Neural progenitor cell (in vitro differentiated cells): ENCODE results near the gene NFIA. TPM values are rescaled to one million over a fixed set of nuclear protein-coding genes. Genes with fewer than 3 reads are reported as not detected.
A peak's percentile ranks its signal among the peaks of the same experiment; 100 is the strongest.

Experiments used
- DNase-seq: peaks from one replicate; pipeline ENCODE4 v3.0.0-alpha.2; 2016; ENCODE audit warnings: low spot score
- H2AFZ ChIP-seq: fragments of 200-600 bp; sonication (generic); replicated peaks from 2 replicates; pipeline ENCODE4 v1.6.1; 2016; ENCODE audit warnings: antibody characterized with exemption
- H3F3A ChIP-seq: fragments of 200-600 bp; sonication (generic); 2 replicates; pipeline ENCODE4 v1.6.1; 2016; ENCODE audit warnings: antibody characterized with exemption, low read depth
- H3K27ac ChIP-seq: fragments of 200-600 bp; sonication (generic); 2 replicates; pipeline ENCODE4 v1.5.1; 2016; ENCODE audit warnings: mild to moderate bottlenecking
- H3K27me3 ChIP-seq: fragments of 200-600 bp; sonication (generic); 2 replicates; pipeline ENCODE4 v1.6.1; 2016; ENCODE audit warnings: mild to moderate bottlenecking, moderate library complexity
- H3K36me3 ChIP-seq: fragments of 200-600 bp; sonication (generic); 2 replicates; pipeline ENCODE4 v1.5.1; 2016
- H3K4me1 ChIP-seq: fragments of 200-600 bp; sonication (generic); 2 replicates; pipeline ENCODE4 v1.6.1; 2016; ENCODE audit warnings: mixed run types
- H3K4me2 ChIP-seq: fragments of 200-600 bp; sonication (generic); 2 replicates; pipeline ENCODE4 v1.6.1; 2016
- H3K4me3 ChIP-seq: fragments of 200-600 bp; sonication (generic); 2 replicates; pipeline ENCODE4 v1.5.1; 2016
- H3K79me2 ChIP-seq: fragments of 200-600 bp; sonication (generic); 2 replicates; pipeline ENCODE4 v1.6.1; 2016; ENCODE audit warnings: low read depth
- H3K9ac ChIP-seq: fragments of 200-600 bp; sonication (generic); 2 replicates; pipeline ENCODE4 v1.6.1; 2016
- H3K9me3 ChIP-seq: fragments of 200-600 bp; sonication (generic); 2 replicates; pipeline ENCODE4 v1.5.1; 2016; ENCODE audit warnings: low read depth
- H4K20me1 ChIP-seq: fragments of 200-600 bp; sonication (generic); 2 replicates; pipeline ENCODE4 v1.6.1; 2016; ENCODE audit warnings: low read depth
- H3K27ac Mint-ChIP-seq: 3 replicates; pipeline ENCODE4 v1.8.0; 2021; ENCODE audit warnings: mixed read lengths
- H3K27me3 Mint-ChIP-seq: 2 replicates; pipeline ENCODE4 v1.8.0; 2022; ENCODE audit warnings: low read depth, mild to moderate bottlenecking, inconsistent platforms, moderate library complexity, mixed read lengths; ENCODE audit not compliant: insufficient read depth
- H3K36me3 Mint-ChIP-seq: 3 replicates; pipeline ENCODE4 v1.8.0; 2021; ENCODE audit warnings: mixed read lengths
- H3K4me1 Mint-ChIP-seq: 3 replicates; pipeline ENCODE4 v1.8.0; 2021; ENCODE audit warnings: mixed read lengths
- H3K4me3 Mint-ChIP-seq: 3 replicates; pipeline ENCODE4 v1.8.0; 2021; ENCODE audit warnings: mild to moderate bottlenecking, moderate library complexity, mixed read lengths
- H3K9me3 Mint-ChIP-seq: 3 replicates; pipeline ENCODE4 v1.8.0; 2020; ENCODE audit warnings: mixed read lengths
- EZH2 ChIP-seq: fragments of 200-600 bp; sonication (generic); IDR thresholded peaks from 2 replicates; pipeline ENCODE4 v1.6.1; 2017; ENCODE audit warnings: antibody characterized with exemption, mild to moderate bottlenecking, moderate library complexity
- EZH2phosphoT487 ChIP-seq: fragments of 200-600 bp; sonication (generic); IDR thresholded peaks from 2 replicates; pipeline ENCODE4 v1.6.1; 2017; ENCODE audit warnings: antibody characterized with exemption
- total RNA-seq: library from RNA; depleted of rRNA; stranded (reverse); fragments of >200 nt; gene quantifications from 2 replicates; pipeline ENCODE4 v1.2.3, GENCODE V29; 2015; ENCODE audit warnings: low replicate concordance
- TF ChIP-seq, protein P1 (sequence below): fragments of 200-600 bp; sonication (generic); IDR thresholded peaks from 2 replicates; pipeline ENCODE4 v1.5.1; 2017; ENCODE audit warnings: antibody characterized with exemption, mild to moderate bottlenecking

NFIA gene
- total RNA-seq, 1 donor from 2014 or later, result 5.3 TPM

DNA sequence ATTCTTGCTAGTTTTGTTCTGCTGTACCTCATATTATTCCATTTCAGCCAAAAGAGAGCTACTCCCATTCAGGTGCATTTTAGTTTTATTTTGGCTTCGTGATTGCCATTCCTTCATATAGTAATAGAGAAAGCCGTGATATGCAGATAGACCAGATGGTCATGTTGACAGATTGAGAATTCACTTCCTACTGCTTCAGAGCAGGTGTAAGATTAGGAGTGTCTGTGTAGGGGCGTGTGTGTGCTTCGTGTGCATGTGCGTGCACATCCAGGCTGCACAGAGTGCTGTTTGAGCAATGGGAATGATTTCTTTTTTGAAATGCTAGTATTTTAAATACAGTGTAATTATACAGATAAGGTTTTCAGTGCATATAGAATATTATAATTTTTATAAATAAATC is 10.3 kb downstream of the NFIA start:
- no peak overlapping the region for H3K27ac Mint-ChIP-seq
- Histone ChIP-seq H2AFZ (no peak overlapping the region), H3K9me3 (no peaks in the 10 kb centered on the region), H3K27ac (no peak overlapping the region), H3F3A (peaks cover 2% of the 10 kb centered on the region), H3K4me1 (peaks cover 37% of the 10 kb centered on the region), H3K9ac (no peak overlapping the region), H4K20me1 (no peaks in the 10 kb centered on the region), H3K4me2 (no peak overlapping the region), H3K79me2 (no peaks in the 10 kb centered on the region), H3K27me3 (no peaks in the 10 kb centered on the region), H3K4me3 (no peak overlapping the region), H3K36me3 (no peaks in the 10 kb centered on the region)
- TF ChIP-seq EZH2 (no peak), EZH2phosphoT487 (no peak)
- TF ChIP-seq, protein P1, sequence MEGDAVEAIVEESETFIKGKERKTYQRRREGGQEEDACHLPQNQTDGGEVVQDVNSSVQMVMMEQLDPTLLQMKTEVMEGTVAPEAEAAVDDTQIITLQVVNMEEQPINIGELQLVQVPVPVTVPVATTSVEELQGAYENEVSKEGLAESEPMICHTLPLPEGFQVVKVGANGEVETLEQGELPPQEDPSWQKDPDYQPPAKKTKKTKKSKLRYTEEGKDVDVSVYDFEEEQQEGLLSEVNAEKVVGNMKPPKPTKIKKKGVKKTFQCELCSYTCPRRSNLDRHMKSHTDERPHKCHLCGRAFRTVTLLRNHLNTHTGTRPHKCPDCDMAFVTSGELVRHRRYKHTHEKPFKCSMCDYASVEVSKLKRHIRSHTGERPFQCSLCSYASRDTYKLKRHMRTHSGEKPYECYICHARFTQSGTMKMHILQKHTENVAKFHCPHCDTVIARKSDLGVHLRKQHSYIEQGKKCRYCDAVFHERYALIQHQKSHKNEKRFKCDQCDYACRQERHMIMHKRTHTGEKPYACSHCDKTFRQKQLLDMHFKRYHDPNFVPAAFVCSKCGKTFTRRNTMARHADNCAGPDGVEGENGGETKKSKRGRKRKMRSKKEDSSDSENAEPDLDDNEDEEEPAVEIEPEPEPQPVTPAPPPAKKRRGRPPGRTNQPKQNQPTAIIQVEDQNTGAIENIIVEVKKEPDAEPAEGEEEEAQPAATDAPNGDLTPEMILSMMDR, result no peak
- peaks cover 24% of the 10 kb centered on the region for H3K36me3 Mint-ChIP-seq
- peaks cover 2% of the 10 kb centered on the region for H3K9me3 Mint-ChIP-seq
- peaks cover 7% of the 10 kb centered on the region for H3K4me1 Mint-ChIP-seq
- H3K4me3 Mint-ChIP-seq, result no peak overlapping the region
- DNase-seq, result no peak
- peaks cover 55% of the 10 kb centered on the region for H3K27me3 Mint-ChIP-seq

DNA sequence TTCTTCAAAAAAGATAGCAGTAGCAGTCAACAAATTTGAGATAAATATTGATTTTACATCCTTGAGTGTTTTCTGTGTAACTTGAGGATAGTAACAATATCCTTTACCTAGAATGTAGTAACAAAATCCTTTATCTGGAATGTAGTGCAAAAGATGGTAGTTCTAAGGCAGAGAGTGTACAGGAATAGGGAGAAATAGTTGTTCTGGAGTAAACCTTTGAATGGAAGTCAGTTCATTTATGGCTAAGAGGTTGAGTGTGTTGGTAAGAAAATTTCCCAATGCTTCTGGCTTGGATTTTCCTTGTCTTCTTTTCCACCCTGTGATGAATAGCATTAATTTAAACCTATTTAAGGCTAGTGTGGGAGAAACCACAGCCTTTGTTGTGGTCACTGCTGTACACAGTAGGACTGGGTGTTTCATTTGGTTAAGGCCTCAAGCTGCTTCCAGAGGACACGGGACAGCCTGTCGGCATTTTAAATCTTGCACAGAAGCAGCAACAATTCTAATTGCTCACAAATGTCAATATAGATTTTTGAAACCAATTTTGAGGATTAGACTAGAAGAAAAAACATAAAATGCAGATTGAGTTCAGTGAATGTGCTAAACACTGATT is 11.3 kb downstream of the NFIA start:
- Histone ChIP-seq H2AFZ (no peak overlapping the region), H3K9me3 (no peaks in the 10 kb centered on the region), H3F3A (peaks cover 2% of the 10 kb centered on the region), H4K20me1 (no peaks in the 10 kb centered on the region), H3K27ac (no peak overlapping the region), H3K4me3 (no peak overlapping the region), H3K27me3 (no peaks in the 10 kb centered on the region), H3K4me1 (peaks cover 44% of the 10 kb centered on the region), H3K36me3 (no peaks in the 10 kb centered on the region), H3K79me2 (no peaks in the 10 kb centered on the region), H3K4me2 (peak overlapping the region; percentile 43), H3K9ac (no peak overlapping the region)
- no peak overlapping the region for H3K4me3 Mint-ChIP-seq
- peak; percentile 54 for DNase-seq
- peaks cover 16% of the 10 kb centered on the region for H3K36me3 Mint-ChIP-seq
- TF ChIP-seq, protein P1, result no peak
- TF ChIP-seq EZH2 (no peak), EZH2phosphoT487 (no peak)
- no peak overlapping the region for H3K27ac Mint-ChIP-seq
- peaks cover 7% of the 10 kb centered on the region for H3K4me1 Mint-ChIP-seq
- peaks cover under 1% of the 10 kb centered on the region for H3K9me3 Mint-ChIP-seq
- H3K27me3 Mint-ChIP-seq, result peaks cover 47% of the 10 kb centered on the region

DNA sequence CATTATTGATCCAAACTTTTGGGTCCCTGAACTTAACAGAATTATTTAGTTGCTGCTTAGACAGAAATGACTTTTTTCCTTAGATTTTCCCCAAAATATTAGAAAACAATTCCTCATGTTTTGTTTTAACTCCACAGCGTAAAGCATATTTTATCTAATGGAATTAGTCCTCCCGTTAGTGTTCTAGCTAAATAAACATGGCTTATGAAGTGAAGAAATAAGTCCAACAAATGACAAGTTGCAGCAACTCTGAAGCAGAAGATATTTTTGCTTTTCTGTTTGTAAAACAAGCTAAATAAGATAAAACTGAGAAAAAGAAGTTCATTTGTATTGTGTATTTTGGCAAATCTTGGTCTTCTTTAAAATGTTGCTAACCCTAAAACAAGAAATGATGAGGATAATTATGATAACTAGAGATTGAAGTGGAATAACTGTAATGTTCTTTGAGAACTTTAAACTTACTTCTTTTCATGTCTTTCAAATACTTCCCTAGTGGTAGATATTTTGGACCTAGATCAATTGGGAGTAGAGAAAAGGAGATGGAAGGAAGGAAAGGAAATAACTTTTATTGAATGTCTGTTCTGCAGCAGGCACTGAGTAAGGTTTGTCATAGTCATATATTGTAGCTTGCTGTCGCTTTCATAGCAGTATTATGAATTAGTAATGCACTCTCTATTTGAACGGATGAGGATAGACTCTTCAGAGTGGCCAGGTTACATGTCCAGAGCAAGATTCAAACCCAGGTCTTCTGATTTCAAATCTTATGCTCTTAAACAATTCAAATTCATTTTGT is 12.5 kb downstream of the NFIA start:
- Mint-ChIP-seq H3K27ac (no peak overlapping the region), H3K9me3 (no peaks in the 10 kb centered on the region), H3K36me3 (peaks cover 12% of the 10 kb centered on the region), H3K4me1 (peaks cover 7% of the 10 kb centered on the region), H3K27me3 (peaks cover 47% of the 10 kb centered on the region), H3K4me3 (no peak overlapping the region)
- TF ChIP-seq, protein P1, result no peak
- TF ChIP-seq EZH2phosphoT487 (no peak), EZH2 (no peak)
- Histone ChIP-seq H3K27ac (no peak overlapping the region), H3K4me2 (no peak overlapping the region), H3K36me3 (no peaks in the 10 kb centered on the region), H3K9ac (no peak overlapping the region), H3K79me2 (no peaks in the 10 kb centered on the region), H2AFZ (no peak overlapping the region), H3K4me1 (peaks cover 44% of the 10 kb centered on the region), H3F3A (peaks cover 2% of the 10 kb centered on the region), H3K9me3 (no peaks in the 10 kb centered on the region), H3K4me3 (no peak overlapping the region), H3K27me3 (no peaks in the 10 kb centered on the region), H4K20me1 (no peaks in the 10 kb centered on the region)
- DNase-seq, result no peak
